Pancreas (tissue), 10 donors: ENCODE measurements around the gene ASB6. TPM values are rescaled to one million over a fixed set of nuclear protein-coding genes. Genes with fewer than 3 reads are reported as not detected.

ENCODE experiments used
- ATAC-seq, 4 donors: fragments of 200-7000 bp; cut with Tn5 transposase; one replicate each; pipeline versions ENCODE4 v1.8.0 to v1.9.1; 2020; ENCODE audit warnings: mild to moderate bottlenecking in 4 of 4, moderate library complexity in 4 of 4
- DNase-seq, 6 donors: peaks; one replicate each; pipeline ENCODE4 v3.0.0-alpha.2; 2020
- FAIRE-seq: peaks from 2 replicates; lab custom pipeline; 2012; peaks lifted over from hg19 to GRCh38; lab: Jason Lieb, UNC
- H3K27ac ChIP-seq, 4 donors: fragments of 200-600 bp; sonication (generic); 1 replicate in 3 of 4; 2 replicates in 1 of 4; pipeline versions ENCODE4 v1.5.0 to v1.8.0; 2020
- H3K27me3 ChIP-seq, 4 donors: fragments of 200-600 bp; one replicate each; pipeline ENCODE4 v1.8.0; 2021
- H3K36me3 ChIP-seq, 3 donors: fragments of 200-600 bp; sonication (generic) in 1 of 3; one replicate each; pipeline versions ENCODE4 v1.5.0 to v1.8.0; 2020 to 2021
- H3K4me1 ChIP-seq, 3 donors: fragments of 200-600 bp; one replicate each; pipeline ENCODE4 v1.8.0; 2021
- H3K4me3 ChIP-seq, 4 donors: fragments of 200-600 bp; sonication (generic) in 2 of 4; one replicate each; pipeline versions ENCODE4 v1.5.0 to v1.8.0; 2020 to 2021
- H3K9me3 ChIP-seq, 4 donors: fragments of 200-600 bp; one replicate each; pipeline ENCODE4 v1.8.0; 2021
- CTCF ChIP-seq, 4 donors: fragments of 200-600 bp; sonication (generic) in 3 of 4; IDR thresholded peaks; one replicate each; pipeline versions ENCODE4 v1.5.0 to v1.8.0; 2021; ENCODE audit warnings: antibody characterized with exemption in 4 of 4
- WGBS, 2 donors: extraction: QIAGEN DNeasy Blood & Tissue Kit; methylation state at CpG; one replicate each; pipeline ENCODE4 v1.1.7; 2013; 5-methylcytosine and 5-hydroxymethylcytosine counted together
- intact Hi-C, 3 donors: fragments of 100-400 bp; cut with DNase I; formaldehyde crosslinking; loops; one replicate each; pipeline versions ENCODE4 v1.11.1 to v1.14.2; 2022
- polyA plus RNA-seq, 2 donors: library from polyadenylated mRNA; stranded (reverse); fragments of 200-250 nt; gene quantifications; one replicate each; pipeline ENCODE4 v1.2.3, GENCODE V29; 2013
- total RNA-seq, 6 donors: library from RNA; stranded (reverse); fragmentation: NEBNext Ultra II Directional in 4 of 6; extraction: Animal tissue kit (Norgen Biotek cat#: 25700) in 4 of 6; gene quantifications; one replicate each; pipeline versions ENCODE4 v1.2.1 to v1.2.4, GENCODE V29; 2021 to 2023
- donor health status: healthy with polysubstance abuse.
- donor health status: DM: no; HTN: no; CAD: no; lungs with moderate emphysema.
- donor health status: DM: no; HTN: no; CAD: no.
- donor health status: control.
- donor health status: control.
- donor health status: Bipolar disorder and iron deficiency.
- donor health status: DM: yes; HTN: yes; CAD: no.
- donor health status: DM: no; HTN: no; CAD: no.
- donor health status: DM: no; HTN: no; CAD: no.
- donor health status: DM: yes; HTN: yes; CAD: no.

The ASB6 gene
- total and polyA plus RNA-seq, 8 donors, result 6.3 to 23.7 (median 9.0) TPM

GRCh38 chr9:129678844-129679243 is 36.9 kb upstream of the ASB6 start:
- Histone ChIP-seq H3K4me3 (no peak overlapping the region), H3K9me3 (no peaks in the 10 kb centered on the region), H3K27ac (no peak overlapping the region), H3K27me3 (no peaks in the 10 kb centered on the region), H3K4me1 (no peaks in the 10 kb centered on the region), H3K36me3 (no peaks in the 10 kb centered on the region)
- intact Hi-C loops, result no loop called here
- TF ChIP-seq CTCF (IDR thresholded peaks at IDR 0.05), result no peak
- ATAC-seq (no peak), FAIRE-seq (no peak), DNase-seq (peak in 1 of 6 donors; percentile 28)
- WGBS, 2 donors, result 34 to 54% methylated on average over 9 of the region's 9 CpGs

GRCh38 chr9:129677456-129677855 is 35.5 kb upstream of the ASB6 start:
- no peak overlapping the region for H3K27ac ChIP-seq
- intact Hi-C loops, result no loop called here
- H3K4me3 ChIP-seq, result no peak overlapping the region
- no peaks in the 10 kb centered on the region for H3K36me3 ChIP-seq
- DNase-seq (peak in 1 of 6 donors; percentile 37), FAIRE-seq (no peak), ATAC-seq (no peak)
- H3K27me3 ChIP-seq, result no peaks in the 10 kb centered on the region
- no peaks in the 10 kb centered on the region for H3K9me3 ChIP-seq
- H3K4me1 ChIP-seq, result no peaks in the 10 kb centered on the region
- WGBS, 2 donors, result 49 to 50% methylated on average over 9 of the region's 9 CpGs
- no peak for TF ChIP-seq CTCF (IDR thresholded peaks at IDR 0.05)

GRCh38 chr9:129676975-129677374 is 35.0 kb upstream of the ASB6 start:
- WGBS, 2 donors, result 59 to 64% methylated on average over 12 of the region's 12 CpGs
- FAIRE-seq, result no peak
- TF ChIP-seq CTCF (IDR thresholded peaks at IDR 0.05), result no peak
- intact Hi-C loops, result no loop called here
- H3K27ac ChIP-seq, result no peak overlapping the region
- no peak for ATAC-seq
- no peaks in the 10 kb centered on the region for H3K36me3 ChIP-seq
- DNase-seq, result no peak
- no peaks in the 10 kb centered on the region for H3K4me1 ChIP-seq
- H3K27me3 ChIP-seq, result no peaks in the 10 kb centered on the region
- no peaks in the 10 kb centered on the region for H3K9me3 ChIP-seq
- H3K4me3 ChIP-seq, result no peak overlapping the region

- H3K36me3 ChIP-seq, result no peaks in the 10 kb centered on the region
- no peak overlapping the region for H3K27ac ChIP-seq
- ATAC-seq (no peak), FAIRE-seq (no peak), DNase-seq (no peak)
- 43 to 57% methylated on average over 4 of the region's 4 CpGs for WGBS, 2 donors
- no peaks in the 10 kb centered on the region for H3K9me3 ChIP-seq
- H3K4me3 ChIP-seq, result no peak overlapping the region
- H3K27me3 ChIP-seq, result no peaks in the 10 kb centered on the region
- no peak for TF ChIP-seq CTCF (IDR thresholded peaks at IDR 0.05)
- H3K4me1 ChIP-seq, result no peaks in the 10 kb centered on the region
- intact Hi-C loops, result no loop called here
Observed at GRCh38 chr9:129676287-129676686, 34.3 kb upstream of the ASB6 start.

- no peak for FAIRE-seq
- ATAC-seq, result no peak
Observed at GRCh38 chr9:129675620-129676019, 33.7 kb upstream of the ASB6 start.

More at GRCh38 chr9:129675620-129676019, 33.7 kb upstream of the ASB6 start:
- TF ChIP-seq CTCF (IDR thresholded peaks at IDR 0.05), result no peak
- Histone ChIP-seq H3K4me3 (no peak overlapping the region), H3K36me3 (no peaks in the 10 kb centered on the region), H3K4me1 (no peaks in the 10 kb centered on the region), H3K27me3 (no peaks in the 10 kb centered on the region), H3K27ac (no peak overlapping the region), H3K9me3 (no peaks in the 10 kb centered on the region)
- intact Hi-C loops, result no loop called here
- 58 to 59% methylated on average over 27 of the region's 27 CpGs for whole genome bisulfite sequencing, 2 donors
- DNase-seq, result no peak
